SH-SY5Y (cell line): Measurements from ENCODE around the gene MT3.

Source experiments
- GATA2 ChIP-seq: IDR thresholded peaks from 2 replicates; pipeline ENCODE4 v1.6.1; 2011; ENCODE audit warnings: mild to moderate bottlenecking, low read depth, low read length
- GATA3 ChIP-seq: IDR thresholded peaks from 2 replicates; pipeline ENCODE4 v1.6.1; 2011; ENCODE audit warnings: low read depth, mild to moderate bottlenecking, low read length, moderate library complexity

DNA sequence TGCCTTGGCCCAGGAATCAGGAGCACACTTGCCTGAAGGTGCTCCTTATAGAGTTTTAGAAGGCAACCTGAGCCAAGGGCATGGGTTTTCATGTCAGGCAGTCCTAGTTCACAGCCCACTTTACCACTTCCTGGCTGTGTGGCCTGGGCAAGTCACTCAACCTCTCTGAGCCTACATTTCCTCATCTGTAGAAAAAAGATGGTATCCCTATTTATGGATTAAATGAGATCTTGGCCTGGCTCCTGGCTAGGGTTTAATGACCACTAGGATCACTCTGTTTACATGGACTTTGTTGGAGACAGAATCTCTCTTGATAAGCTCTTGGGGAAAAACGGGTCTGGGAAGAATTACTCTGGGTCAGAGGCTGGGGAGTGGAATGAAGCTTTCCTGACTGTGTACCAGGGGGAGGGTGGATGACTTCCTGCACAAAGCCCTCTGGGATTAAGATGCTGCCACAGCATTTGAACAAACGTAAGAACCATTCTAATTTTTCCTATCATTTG is 21.3 kb downstream of the MT3 start:
- no peak for TF ChIP-seq GATA2
- TF ChIP-seq GATA3: no peak
